ENCODE data around the gene ALG1. TPM values are rescaled to one million over a fixed set of nuclear protein-coding genes. Genes with fewer than 3 reads are reported as not detected.
A peak's percentile ranks its signal among the peaks of the same experiment; 100 is the strongest.

ALG1 gene
- total RNA-seq, 1 donor from 2014 or later, result 23.1 TPM

GRCh38 chr16:5034167-5034523 is 37.5 kb upstream of the ALG1 start:
- H3K4me3 ChIP-seq (ENCODE audit: insufficient read depth, low read depth, low read length), result peak overlapping the region; percentile 83
- no peaks in the 10 kb centered on the region for H4K20me1 ChIP-seq (ENCODE audit: insufficient read depth, low read length)
- H3K9me3 Mint-ChIP-seq (ENCODE audit: unreplicated experiment), result no peaks in the 10 kb centered on the region
- no peaks in the 10 kb centered on the region for H3K27me3 Mint-ChIP-seq (ENCODE audit: low read depth, unreplicated experiment)
- H3K27ac ChIP-seq (ENCODE audit: low read depth, low read length), result peak overlapping the region; percentile 53
- DNase-seq (ENCODE audit: low read depth) (no peak), FAIRE-seq (no peak)
- H3K36me3 Mint-ChIP-seq (ENCODE audit: low read depth, unreplicated experiment), result peaks cover 5% of the 10 kb centered on the region
- H3K4me3 Mint-ChIP-seq (ENCODE audit: unreplicated experiment), result peak overlapping the region; percentile 91
- peak overlapping the region; percentile 89 for H3K4me2 ChIP-seq (ENCODE audit: low read length)
- H3K9me3 ChIP-seq (ENCODE audit: insufficient read depth, low read depth, low read length), result no peaks in the 10 kb centered on the region
- H3K36me3 ChIP-seq (ENCODE audit: insufficient read depth, low read length), result no peaks in the 10 kb centered on the region
- H3K27me3 ChIP-seq (ENCODE audit: insufficient read depth, low read length), result no peaks in the 10 kb centered on the region
- peaks cover 19% of the 10 kb centered on the region for H3K4me1 ChIP-seq (ENCODE audit: insufficient read depth, low read length)
- H3K79me2 ChIP-seq (ENCODE audit: insufficient read depth, low read length), result no peaks in the 10 kb centered on the region
- H3K27ac Mint-ChIP-seq (ENCODE audit: unreplicated experiment), result peak overlapping the region; percentile 79
- no peak for TF ChIP-seq EZH2 (IDR thresholded peaks at IDR 0.05; ENCODE audit: insufficient read depth, low read length)
- TF ChIP-seq, protein P1, sequence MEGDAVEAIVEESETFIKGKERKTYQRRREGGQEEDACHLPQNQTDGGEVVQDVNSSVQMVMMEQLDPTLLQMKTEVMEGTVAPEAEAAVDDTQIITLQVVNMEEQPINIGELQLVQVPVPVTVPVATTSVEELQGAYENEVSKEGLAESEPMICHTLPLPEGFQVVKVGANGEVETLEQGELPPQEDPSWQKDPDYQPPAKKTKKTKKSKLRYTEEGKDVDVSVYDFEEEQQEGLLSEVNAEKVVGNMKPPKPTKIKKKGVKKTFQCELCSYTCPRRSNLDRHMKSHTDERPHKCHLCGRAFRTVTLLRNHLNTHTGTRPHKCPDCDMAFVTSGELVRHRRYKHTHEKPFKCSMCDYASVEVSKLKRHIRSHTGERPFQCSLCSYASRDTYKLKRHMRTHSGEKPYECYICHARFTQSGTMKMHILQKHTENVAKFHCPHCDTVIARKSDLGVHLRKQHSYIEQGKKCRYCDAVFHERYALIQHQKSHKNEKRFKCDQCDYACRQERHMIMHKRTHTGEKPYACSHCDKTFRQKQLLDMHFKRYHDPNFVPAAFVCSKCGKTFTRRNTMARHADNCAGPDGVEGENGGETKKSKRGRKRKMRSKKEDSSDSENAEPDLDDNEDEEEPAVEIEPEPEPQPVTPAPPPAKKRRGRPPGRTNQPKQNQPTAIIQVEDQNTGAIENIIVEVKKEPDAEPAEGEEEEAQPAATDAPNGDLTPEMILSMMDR (IDR thresholded peaks at IDR 0.05; ENCODE audit: insufficient read depth, low read depth, low read length), result no peak
- H2AFZ ChIP-seq (ENCODE audit: low read depth, low read length), result peak overlapping the region; percentile 86
- H3K4me1 Mint-ChIP-seq (ENCODE audit: low read depth, unreplicated experiment), result peaks cover 9% of the 10 kb centered on the region
- H3K9ac ChIP-seq (ENCODE audit: low read length), result peak overlapping the region; percentile 75

- no peak overlapping the region for H3K27ac ChIP-seq (ENCODE audit: low read depth, low read length)
- peaks cover 11% of the 10 kb centered on the region for H3K4me1 Mint-ChIP-seq (ENCODE audit: low read depth, unreplicated experiment)
- H3K9ac ChIP-seq (ENCODE audit: low read length), result no peak overlapping the region
- no peak for DNase-seq (ENCODE audit: low read depth)
- H4K20me1 ChIP-seq (ENCODE audit: insufficient read depth, low read length), result no peaks in the 10 kb centered on the region
- TF ChIP-seq EZH2 (IDR thresholded peaks at IDR 0.05; ENCODE audit: insufficient read depth, low read length), result no peak
- TF ChIP-seq, protein P1 (IDR thresholded peaks at IDR 0.05; ENCODE audit: insufficient read depth, low read depth, low read length), result no peak
- no peak for FAIRE-seq
- no peak overlapping the region for H3K4me3 ChIP-seq (ENCODE audit: insufficient read depth, low read depth, low read length)
- H3K79me2 ChIP-seq (ENCODE audit: insufficient read depth, low read length), result no peaks in the 10 kb centered on the region
- H3K36me3 ChIP-seq (ENCODE audit: insufficient read depth, low read length), result no peaks in the 10 kb centered on the region
- H3K9me3 Mint-ChIP-seq (ENCODE audit: unreplicated experiment), result no peaks in the 10 kb centered on the region
- H3K27me3 ChIP-seq (ENCODE audit: insufficient read depth, low read length), result no peaks in the 10 kb centered on the region
- H3K27me3 Mint-ChIP-seq (ENCODE audit: low read depth, unreplicated experiment), result no peaks in the 10 kb centered on the region
- H3K4me1 ChIP-seq (ENCODE audit: insufficient read depth, low read length), result peaks cover 20% of the 10 kb centered on the region
- H3K4me2 ChIP-seq (ENCODE audit: low read length), result no peak overlapping the region
- H2AFZ ChIP-seq (ENCODE audit: low read depth, low read length), result no peak overlapping the region
- peak overlapping the region; percentile 11 for H3K27ac Mint-ChIP-seq (ENCODE audit: unreplicated experiment)
- no peaks in the 10 kb centered on the region for H3K36me3 Mint-ChIP-seq (ENCODE audit: low read depth, unreplicated experiment)
- H3K4me3 Mint-ChIP-seq (ENCODE audit: unreplicated experiment), result peak overlapping the region; percentile 13
- no peaks in the 10 kb centered on the region for H3K9me3 ChIP-seq (ENCODE audit: insufficient read depth, low read depth, low read length)
These were observed 35.8 kb upstream of the ALG1 start for GRCh38 chr16:5035909-5036227.

DNA sequence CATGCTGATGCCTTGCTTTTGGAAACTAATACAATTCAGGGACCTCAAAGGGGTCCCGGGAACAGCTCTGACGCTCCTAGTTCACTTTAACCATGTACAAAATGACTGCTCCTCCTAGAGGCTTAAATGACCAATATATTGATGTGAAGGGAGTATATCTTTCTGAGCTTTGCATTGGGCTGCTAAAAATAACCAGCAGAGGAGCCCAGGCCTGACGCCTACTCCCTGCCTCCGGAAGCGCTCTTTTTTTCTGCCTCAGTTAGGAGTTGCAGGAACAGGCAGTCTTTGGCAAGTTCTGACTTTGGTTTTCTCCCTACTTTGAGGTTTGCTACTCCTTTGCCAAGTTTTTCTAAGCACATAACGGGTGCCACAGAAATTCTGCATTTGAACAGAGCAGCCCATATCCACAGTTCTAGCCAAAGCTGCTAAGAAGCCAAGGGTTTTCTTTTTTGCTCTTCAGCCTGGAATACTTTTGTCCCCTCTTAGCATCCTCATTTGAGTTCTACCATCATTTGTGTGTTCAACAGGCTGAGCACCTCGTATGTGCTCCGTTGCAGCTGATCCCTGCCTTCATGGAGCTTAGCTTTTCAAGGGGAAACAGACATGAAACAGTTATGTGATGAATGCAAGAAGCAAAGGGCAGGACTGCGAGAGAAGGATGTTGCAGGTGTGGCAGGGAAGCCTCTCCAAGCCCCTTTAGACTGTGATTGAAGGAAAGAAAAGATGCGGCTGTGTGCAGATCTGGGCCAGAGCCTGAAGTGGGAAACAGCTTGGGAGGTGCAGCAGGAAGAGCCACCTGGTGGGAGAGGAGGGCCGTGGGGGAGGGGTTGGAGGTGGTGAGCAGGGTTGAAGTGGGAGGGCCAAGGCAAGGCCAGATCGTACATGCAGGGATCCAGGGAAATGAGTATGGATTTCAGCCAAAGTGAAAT is 35.2 kb upstream of the ALG1 start:
- DNase-seq (ENCODE audit: low read depth), result peak; percentile 63
- Histone ChIP-seq H3K4me2 (ENCODE audit: low read length) (no peak overlapping the region), H3K9me3 (ENCODE audit: insufficient read depth, low read depth, low read length) (no peaks in the 10 kb centered on the region), H3K4me1 (ENCODE audit: insufficient read depth, low read length) (peaks cover 26% of the 10 kb centered on the region), H3K9ac (ENCODE audit: low read length) (no peak overlapping the region), H4K20me1 (ENCODE audit: insufficient read depth, low read length) (no peaks in the 10 kb centered on the region), H2AFZ (ENCODE audit: low read depth, low read length) (no peak overlapping the region), H3K79me2 (ENCODE audit: insufficient read depth, low read length) (no peaks in the 10 kb centered on the region), H3K36me3 (ENCODE audit: insufficient read depth, low read length) (no peaks in the 10 kb centered on the region), H3K27me3 (ENCODE audit: insufficient read depth, low read length) (no peaks in the 10 kb centered on the region), H3K4me3 (ENCODE audit: insufficient read depth, low read depth, low read length) (no peak overlapping the region), H3K27ac (ENCODE audit: low read depth, low read length) (no peak overlapping the region)
- FAIRE-seq, result no peak
- Mint-ChIP-seq H3K27me3 (ENCODE audit: low read depth, unreplicated experiment) (no peaks in the 10 kb centered on the region), H3K4me1 (ENCODE audit: low read depth, unreplicated experiment) (peaks cover 17% of the 10 kb centered on the region), H3K4me3 (ENCODE audit: unreplicated experiment) (no peak overlapping the region), H3K36me3 (ENCODE audit: low read depth, unreplicated experiment) (no peaks in the 10 kb centered on the region), H3K9me3 (ENCODE audit: unreplicated experiment) (no peaks in the 10 kb centered on the region), H3K27ac (ENCODE audit: unreplicated experiment) (peak overlapping the region; percentile 11)
- TF ChIP-seq, protein P1 (IDR thresholded peaks at IDR 0.05; ENCODE audit: insufficient read depth, low read depth, low read length), result no peak
- TF ChIP-seq EZH2 (IDR thresholded peaks at IDR 0.05; ENCODE audit: insufficient read depth, low read length), result no peak

Measured in astrocyte (in vitro differentiated cells and primary cell).